Measurements from ENCODE around the gene PROKR1.

The PROKR1 gene

DNA sequence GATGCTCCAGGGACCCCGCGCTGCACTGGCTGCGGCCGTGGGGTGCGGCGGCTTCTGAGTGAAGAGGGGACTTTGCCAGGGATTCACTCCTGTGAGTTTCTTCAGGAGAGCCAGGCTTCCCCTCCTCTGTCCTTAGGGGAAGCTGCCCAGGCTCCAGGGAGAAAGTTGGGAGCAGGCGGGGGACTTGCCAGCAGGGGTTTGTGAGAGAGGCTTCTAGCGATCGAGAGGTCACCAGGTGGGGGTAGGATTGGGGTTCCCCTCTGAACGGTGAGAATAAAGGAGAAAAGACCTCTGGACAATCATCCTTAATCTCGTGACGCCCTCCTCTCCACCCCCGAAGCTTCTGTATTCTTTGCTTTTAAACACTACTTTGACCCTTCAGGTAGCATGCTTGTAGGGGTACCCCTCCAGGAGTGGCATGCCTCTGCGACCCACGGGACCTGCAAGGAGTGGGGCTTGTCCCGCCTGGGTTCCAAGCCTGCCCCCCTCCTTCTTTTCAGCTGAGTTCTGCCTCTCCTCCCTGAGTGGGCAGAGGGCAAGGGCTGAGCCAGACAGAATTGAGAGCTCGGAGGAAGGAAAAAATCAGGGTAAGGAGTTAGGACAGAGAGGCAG lies 601 bp downstream of the PROKR1 start:
- TF ChIP-seq, protein P1, sequence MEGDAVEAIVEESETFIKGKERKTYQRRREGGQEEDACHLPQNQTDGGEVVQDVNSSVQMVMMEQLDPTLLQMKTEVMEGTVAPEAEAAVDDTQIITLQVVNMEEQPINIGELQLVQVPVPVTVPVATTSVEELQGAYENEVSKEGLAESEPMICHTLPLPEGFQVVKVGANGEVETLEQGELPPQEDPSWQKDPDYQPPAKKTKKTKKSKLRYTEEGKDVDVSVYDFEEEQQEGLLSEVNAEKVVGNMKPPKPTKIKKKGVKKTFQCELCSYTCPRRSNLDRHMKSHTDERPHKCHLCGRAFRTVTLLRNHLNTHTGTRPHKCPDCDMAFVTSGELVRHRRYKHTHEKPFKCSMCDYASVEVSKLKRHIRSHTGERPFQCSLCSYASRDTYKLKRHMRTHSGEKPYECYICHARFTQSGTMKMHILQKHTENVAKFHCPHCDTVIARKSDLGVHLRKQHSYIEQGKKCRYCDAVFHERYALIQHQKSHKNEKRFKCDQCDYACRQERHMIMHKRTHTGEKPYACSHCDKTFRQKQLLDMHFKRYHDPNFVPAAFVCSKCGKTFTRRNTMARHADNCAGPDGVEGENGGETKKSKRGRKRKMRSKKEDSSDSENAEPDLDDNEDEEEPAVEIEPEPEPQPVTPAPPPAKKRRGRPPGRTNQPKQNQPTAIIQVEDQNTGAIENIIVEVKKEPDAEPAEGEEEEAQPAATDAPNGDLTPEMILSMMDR (IDR thresholded peaks at IDR 0.05): no peak

DNA sequence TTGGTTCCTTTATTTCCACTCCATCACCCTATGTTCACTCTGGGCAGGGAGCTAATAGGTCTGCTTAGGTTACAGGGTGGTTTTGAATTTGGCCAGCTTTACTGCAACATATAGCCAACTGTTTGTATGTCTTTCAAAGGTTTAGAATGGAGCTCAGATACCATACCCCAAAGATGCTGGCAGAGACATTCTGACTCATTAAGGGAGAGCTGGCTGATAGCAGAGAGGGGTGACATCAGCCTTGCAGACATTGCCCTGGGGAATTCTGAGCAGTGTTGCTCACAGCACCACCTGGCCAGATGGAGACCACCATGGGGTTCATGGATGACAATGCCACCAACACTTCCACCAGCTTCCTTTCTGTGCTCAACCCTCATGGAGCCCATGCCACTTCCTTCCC lies 2.1 kb downstream of the PROKR1 start:
- TF ChIP-seq, protein P1 (IDR thresholded peaks at IDR 0.05): no peak

DNA sequence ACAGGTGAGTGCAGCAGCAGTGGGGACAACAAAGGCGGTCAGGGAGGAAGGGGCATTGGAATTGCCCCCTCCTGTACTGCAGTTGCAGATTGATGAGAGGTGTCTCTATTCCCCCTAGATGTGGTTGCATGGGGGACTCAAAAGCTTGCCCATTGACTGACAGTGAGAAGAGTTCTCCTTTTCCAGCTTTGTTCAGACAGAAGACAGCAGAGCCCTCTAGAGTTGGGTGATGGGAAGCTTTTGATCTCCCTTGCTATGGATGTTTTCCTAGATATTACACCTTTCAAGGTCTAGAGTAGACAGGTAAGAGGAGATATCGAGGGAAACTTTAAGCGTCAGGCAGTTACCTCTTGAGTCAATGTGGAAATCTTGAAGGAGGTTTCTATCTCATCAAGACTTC lies 2.9 kb downstream of the PROKR1 start:
- TF ChIP-seq, protein P1 (IDR thresholded peaks at IDR 0.05): 0 out of 2 replicates have a peak, but pooled peaks have one; percentile 14

DNA sequence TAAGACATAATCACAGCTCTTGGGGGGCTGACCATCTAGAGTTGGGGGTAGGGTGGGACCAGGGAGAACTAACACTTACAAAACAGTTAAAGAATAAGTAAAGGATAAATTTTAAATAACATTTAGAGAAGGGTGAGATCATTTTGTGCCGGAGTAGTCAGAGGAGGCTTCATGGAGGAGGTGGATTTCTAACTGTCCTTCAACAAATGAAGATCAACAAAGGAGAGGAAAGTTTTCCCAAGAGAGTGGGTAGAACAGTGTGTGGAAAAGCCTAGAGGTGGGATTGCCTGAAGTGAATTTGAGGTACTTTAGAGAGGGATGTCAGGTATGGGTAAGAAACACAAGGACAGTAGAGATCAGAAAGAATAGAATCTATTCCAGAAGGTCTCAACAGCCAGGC lies 7.3 kb downstream of the PROKR1 start:
- TF ChIP-seq, protein P1 (IDR thresholded peaks at IDR 0.05): no peak

DNA sequence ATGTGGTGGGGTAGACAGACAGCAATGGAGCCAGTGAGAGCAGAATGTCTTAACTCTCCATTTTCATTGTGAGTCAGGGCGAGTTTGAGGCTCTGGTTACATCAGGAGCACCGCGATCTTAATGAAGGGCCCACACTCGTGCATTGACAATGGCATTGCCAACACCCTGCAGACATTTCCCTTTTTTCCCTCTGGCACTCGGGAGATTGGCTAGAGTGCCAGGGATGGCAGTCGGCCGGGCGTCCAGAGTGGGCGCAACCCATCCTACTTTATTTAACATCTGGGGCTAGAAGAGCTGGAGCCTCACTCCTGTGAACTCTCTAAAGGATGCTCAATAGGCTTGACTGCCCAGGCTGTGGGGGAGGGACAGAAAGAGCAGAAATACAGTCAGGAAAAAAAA lies 9.7 kb downstream of the PROKR1 start:
- TF ChIP-seq, protein P1 (IDR thresholded peaks at IDR 0.05): no peak

DNA sequence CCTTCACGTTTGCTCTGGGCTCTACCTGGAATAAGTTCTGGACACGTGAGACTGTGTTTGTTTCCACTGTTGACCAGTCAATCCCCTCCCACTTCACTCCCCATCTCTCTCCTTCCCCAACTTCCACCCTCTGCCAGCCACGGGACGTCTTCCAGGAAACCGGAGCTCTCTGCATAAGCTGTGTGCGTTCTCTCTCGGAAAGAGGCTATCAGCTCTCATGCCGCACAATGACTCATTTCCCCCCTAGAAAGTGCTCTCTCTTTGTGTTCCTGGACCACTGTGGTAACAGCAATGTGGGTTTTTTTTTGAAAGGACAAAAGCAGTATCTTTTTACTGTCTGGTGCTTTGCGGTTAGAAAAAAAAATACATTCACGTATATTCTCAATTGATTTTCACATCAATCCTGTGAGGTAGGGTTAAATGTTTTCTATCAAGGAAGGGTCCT lies 10.2 kb downstream of the PROKR1 start:
- TF ChIP-seq, protein P1 (IDR thresholded peaks at IDR 0.05): no peak

DNA sequence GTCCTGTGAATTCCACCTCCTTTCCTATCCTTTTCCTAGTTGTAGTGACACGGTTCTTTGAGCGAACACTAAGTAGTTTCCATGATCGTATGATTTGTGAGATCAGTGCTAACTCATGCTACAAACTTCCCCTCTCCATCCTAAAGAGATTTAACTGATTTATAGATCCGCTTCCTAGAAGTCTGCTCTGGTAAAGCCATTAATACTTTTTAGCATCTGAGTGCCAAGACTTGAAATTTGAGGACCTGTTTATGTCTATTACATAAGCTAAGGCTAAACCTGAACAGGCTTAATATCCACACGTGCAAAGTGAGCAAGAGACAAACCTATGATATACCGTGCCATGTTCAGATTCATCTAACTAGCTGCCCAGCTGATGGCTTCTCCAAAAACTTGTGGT lies 14.9 kb downstream of the PROKR1 start:
- TF ChIP-seq, protein P1 (IDR thresholded peaks at IDR 0.05): no peak

DNA sequence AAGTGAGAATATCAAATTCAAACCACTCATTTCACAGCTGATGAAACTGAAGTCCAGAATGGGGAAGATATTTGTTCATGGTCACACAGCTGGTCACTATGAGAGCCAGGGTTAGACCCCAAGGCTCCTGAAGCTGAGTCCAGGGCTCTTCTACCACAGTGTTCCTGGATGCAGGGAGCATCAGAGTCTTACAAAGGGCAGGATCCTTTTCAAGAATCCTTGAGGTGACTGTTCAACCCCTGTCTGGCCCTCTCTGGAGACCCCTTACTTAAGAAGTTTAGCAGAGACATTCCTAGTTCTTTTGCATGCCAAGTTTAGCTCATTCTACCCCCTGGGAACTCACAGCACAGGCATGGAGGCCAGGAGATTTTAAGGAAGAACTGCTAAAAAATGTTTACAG lies 15.7 kb downstream of the PROKR1 start:
- TF ChIP-seq, protein P1 (IDR thresholded peaks at IDR 0.05): no peak
